GM19025 (cell line): Measurements from ENCODE around the gene KCNJ9.

ENCODE experiments used
- ATAC-seq: cut with Tn5 transposase; IDR thresholded peaks from one replicate; pipeline ENCODE4 v1.9.1; 2021; ENCODE audit warnings: mild to moderate bottlenecking, low read depth, moderate library complexity; ENCODE audit not compliant: unreplicated experiment

Gene KCNJ9

DNA sequence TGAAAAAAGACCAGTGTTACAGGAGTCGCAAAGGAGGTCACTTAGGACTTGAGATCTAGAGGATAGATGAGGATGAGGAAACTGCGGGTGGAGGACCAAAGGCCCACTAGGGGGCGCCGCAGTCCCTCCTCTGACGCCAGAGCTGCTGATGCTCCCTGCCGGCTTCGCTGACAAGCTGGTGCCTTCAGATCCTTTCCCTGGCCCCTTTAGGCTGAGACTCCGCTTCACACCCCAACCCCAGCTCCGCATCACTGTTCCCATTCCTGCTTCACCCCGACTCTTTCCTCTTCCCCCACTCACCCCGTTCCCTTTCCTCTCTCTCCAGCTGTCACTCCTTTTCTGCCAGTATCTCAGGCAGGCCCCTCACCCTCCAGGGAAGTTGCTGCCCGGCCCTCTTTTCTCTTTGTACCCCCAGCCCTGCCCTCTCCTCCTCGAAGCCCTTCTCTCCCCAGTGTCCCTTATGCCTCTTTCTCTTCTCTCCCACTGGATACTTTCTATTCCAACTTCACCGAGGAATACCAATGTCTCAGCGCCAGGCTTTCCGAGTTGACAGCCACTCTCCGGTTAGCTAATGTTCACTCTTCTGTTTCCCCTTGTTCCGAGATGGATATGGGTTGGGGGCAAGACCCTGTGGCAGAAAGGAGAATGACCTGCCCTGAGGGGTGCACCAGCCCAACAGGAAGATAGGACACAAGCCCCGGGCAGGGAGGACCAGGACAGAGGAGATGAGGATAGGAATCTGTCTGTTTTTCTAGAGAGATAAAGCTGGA, 4.5 kb downstream of the KCNJ9 start:
- ATAC-seq: no peak

DNA sequence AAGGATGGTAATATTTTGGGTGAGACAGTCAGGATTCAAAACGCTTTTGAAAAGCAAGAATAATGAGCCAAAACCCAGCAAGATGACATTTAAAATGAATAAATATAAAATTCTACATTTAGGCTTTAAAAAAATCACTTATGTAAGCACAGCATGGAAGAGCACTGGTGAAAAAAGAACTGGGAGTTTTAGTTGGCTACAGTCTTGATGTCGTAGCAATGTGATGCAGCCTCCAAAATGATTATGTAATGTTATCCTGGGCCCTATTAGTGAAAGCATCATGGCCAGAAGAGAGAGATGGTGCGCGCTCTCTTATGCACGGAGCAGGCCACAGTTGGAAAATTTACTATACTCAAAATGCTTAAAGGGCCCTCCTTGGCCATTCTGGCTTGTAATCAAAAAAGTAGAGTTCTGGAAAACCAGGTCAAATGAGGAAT, 5.1 kb downstream of the KCNJ9 start:
- no peak for ATAC-seq

DNA sequence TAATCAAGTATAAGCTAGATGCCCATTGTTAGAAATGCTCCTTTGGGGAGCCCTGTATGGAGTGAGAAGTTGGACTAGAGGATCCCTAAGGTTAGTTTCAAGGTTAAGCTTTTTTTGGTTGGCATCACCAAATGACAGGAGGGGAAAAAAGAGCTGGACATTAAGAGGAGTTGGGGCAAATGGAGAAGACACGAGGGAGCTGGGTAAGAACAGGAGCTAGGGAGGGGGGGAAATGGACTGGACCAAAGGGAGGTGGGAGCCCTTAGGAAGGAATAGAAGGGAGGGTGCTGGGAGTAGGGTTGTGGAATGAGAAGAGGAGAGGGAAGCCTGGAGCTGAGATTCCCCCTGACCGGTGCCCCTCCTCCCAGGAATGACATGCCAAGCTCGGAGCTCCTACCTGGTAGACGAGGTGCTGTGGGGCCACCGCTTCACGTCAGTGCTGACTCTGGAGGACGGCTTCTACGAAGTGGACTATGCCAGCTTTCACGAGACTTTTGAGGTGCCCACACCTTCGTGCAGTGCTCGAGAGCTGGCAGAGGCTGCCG, 5.9 kb downstream of the KCNJ9 start:
- no peak for ATAC-seq

DNA sequence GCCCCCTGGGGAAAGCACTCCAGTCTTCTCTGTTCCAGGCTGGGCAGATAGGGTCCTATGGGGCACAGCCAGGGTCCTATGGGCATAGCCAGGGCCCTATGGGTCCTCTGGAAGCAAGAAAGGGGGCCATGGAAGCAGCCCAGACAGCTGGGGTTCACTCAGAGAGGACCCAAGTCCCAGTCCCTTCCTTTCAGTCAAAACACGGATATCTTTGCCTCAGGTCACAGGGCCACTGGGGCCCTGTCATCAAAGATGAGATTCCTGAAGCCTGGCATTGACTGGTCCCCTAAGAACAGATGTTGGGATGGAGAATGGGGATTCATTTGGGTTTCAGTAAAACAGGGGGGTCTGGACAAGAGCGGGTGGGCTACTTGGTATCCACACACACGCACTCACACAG, 8.5 kb downstream of the KCNJ9 start:
- ATAC-seq: no peak

DNA sequence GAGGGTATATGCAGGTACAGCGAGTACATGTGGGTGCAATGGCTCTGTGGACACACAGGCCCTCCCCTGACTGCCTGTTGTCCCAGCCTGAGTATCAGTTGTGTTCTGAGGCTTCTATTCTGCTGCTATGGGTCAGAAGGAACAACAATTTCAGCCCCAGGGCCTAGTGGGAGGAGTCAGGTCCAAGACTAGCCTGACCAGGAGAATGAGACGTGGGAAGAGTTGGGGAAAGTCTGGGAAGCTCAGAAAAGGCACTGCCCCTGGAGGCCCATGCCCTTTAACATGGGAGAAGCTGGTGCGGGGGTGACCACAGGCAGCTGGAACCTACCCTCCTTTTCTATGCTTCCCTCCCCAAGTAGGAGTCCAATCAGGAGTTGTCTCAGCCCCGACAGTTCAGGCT, 9.4 kb downstream of the KCNJ9 start:
- no peak for ATAC-seq

DNA sequence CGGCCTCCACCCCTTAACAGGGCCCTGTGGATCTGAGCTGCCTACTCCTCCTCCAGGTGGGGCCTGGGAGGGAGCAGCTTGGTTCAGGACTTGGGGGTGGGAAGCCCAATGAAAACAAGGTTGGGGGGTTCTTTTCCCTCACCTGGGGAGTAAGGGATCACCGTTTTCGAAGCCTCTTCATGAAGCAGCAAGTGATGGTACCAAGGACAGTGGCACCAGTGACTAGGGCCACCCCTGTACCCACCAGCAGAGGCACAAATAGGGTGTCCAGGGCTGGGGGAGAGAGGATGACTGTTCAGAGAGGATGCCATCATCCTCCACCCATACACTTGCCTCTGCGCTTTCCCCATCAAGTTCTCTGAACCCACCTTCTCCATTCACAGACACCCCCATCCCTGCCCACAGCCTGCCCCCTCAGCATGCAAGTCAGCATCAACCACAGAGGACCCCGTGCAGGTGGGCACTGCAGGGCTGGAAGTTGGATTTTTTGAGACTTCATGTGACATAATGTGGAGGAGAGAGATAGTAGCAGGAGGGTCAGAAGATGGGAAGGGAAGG, 10.4 kb downstream of the KCNJ9 start:
- no peak for ATAC-seq

DNA sequence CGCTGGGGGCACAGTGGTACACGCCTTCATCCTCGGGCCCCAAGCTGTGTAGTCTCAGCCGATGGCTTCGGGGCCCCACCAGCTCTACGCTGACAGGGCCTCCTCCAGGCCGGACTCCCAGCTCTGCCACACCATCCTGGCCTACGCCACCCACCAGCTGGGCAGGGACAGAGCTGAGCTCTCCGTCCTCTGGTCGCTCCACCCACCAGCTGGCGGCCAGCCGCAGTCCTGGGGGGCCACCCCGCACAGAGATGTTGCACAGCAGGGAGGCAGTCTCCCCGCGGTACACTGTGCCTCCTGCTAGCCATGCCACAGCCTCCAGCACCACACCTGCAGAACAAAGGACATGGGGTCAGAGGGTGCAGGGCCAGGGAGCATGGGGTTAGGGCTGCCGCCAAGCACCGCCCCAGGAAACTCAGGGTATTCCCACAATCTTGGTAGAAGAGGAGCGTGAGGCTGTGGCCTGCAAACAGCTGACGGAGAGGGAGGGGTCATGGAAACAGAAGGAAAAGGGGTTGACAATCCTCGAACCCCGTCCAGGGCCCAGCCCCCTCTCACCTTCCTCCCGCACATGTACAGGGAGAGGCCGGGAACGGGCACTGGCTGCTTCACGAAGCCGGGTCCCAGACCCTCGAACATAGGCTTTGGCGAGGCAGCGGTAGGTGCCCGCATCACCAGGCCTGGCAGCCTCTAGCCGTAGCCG, 11.2 kb downstream of the KCNJ9 start:
- ATAC-seq: no peak

DNA sequence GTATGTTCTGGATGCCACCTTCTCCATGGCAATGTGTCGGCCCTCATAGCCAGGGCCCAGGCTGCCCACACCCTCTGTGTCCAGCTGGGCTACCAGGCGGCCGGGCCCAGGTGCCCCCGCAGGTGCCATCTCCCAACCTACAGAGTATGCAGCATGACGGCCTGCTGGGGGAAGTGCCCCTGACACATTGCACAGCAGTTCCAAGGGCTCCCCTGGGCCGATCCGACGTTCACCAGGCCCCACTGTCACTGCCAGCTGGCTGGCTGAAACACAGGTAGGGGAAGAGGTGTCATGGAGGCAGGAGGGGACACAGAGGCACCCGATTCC, 11.7 kb downstream of the KCNJ9 start:
- no peak for ATAC-seq

DNA sequence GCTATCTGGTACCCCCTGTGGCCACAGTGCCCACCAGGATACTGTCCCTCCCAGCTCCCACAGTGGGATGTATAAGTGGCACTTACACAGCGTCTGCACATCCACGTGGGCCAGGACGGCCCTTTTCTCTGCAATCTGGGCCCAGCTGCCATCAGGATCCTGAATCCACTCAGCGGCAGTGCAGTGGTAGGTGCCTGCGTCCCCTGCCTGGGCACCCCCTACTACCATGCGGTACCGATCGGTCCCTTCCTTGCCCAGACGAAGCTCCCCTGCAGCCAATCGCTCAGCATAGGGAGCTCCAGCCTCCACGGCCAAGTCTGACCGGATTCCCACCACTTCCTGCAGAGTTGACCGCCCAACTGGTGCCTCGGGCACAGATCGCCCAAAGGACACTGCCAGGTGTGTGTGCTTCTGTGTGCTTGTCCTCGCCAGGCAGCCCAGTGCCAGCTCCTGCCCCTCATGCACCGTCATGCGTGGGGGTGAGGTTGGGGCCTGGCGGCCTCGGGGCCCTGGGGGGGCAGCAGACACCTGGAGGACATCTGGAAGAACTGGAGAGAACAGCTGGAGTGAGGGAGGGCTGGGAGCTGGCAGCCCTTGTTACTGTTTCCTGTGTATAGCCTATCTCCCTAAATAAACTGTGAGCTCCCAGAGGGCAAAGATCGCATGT, 12.4 kb downstream of the KCNJ9 start:
- ATAC-seq: no peak

DNA sequence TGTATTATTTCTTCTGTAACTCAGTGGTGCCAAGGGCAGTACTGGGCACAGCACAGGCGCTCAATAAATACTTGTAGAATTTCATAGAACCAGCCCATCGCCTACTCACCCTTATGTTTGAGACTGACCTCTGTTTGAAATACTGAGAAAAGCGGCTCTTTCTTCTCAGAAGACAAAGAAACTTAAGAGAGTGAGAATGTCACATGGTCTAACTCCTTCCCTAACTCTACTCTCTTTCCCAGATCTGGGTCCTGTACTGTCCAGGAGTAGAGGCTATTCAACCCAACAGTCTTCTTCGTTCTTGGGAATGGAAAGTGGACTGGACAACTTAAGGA, 12.9 kb downstream of the KCNJ9 start:
- no peak for ATAC-seq

DNA sequence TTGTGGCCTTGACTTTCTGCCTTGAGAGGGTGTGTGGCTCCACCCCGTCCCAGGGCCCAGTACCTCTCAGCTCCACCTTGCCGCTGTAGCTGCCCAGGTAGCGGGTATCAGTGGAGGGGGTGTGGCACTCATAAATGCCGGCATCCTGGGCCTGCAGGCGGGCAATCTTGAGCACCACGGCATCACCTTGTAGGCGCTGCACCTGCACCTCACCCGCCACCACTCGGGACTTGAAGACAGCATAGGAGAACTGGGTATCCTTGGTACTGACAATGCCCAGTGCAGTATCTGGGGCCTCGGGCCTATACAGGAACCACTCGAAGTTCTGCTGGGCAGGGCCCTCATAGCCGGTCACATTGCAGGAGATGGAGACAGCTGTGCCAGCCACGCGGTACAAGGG, 13.5 kb downstream of the KCNJ9 start:
- no peak for ATAC-seq

DNA sequence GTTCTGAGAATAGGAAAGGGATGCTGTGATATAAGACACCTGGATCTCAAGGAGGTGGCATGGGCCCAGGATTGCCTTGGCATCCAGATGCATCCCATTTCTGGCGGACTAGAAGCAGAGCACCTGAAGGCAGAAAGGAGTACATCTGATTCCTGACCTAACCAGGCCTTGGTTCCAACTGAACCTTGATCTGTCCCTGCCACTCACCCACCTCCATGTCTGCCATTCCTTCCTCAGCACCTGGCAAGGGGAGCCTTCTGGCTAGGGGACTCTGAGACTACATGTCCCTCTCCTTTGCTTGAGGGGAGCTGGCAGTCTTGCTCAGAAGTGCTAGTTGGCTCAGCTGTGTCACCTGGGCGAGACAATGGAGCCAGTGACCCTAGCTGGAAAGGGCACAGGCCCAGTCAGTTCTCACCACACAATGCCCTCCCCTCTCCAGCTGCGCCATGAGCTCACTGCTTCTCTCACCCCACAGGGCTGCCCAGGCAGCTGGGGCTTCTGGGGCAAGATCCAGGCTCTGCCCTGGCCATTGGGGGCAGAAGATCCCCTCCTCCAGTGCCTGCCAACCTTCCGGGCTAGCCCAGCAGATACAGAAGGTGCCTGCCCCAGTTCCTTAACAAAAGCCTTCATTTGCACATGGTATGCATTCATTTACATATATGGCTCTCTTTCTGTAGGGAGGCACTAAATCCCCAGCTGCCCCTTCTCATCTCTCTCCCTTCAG, 14.2 kb downstream of the KCNJ9 start:
- no peak for ATAC-seq

DNA sequence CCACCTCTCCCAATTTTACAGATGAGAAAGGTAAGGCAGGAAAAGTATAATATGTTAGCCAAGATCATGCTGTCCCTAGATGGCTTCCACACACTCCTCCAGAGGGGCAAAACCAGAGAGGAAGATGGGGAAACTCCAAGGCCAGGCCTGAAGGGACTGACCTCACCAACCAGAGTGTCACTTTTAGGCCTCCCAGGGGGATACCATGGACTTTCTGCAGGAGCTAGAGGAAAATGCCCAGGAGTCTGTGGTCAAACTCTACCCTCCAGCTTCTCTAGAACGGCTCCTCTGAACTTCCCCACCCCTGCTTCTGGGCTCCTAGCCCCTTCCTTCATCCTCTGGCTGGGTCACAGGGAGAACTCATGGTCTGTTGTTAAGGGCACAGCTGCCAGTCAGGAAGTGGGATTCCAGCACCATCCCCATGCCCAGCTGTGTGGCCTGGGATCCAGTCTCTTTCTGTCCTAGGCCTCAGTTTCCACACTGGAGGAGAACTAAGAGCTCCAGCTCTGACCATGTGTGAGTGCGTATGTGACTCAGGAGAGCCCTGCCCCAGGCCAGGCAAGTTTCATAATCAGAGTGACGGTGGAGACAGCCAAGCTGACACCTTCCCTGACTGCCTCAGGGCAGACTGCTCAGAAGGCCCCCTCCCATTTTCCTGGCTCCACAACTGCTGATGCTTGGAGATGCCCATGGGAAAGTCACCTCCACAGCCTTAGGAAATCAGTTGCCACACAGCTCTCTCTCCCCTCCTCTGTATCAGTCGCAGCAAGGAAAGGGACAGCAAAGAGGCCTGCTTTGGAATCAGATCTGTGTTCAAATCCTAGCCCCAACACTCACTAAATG, 15.2 kb downstream of the KCNJ9 start:
- ATAC-seq: no peak

DNA sequence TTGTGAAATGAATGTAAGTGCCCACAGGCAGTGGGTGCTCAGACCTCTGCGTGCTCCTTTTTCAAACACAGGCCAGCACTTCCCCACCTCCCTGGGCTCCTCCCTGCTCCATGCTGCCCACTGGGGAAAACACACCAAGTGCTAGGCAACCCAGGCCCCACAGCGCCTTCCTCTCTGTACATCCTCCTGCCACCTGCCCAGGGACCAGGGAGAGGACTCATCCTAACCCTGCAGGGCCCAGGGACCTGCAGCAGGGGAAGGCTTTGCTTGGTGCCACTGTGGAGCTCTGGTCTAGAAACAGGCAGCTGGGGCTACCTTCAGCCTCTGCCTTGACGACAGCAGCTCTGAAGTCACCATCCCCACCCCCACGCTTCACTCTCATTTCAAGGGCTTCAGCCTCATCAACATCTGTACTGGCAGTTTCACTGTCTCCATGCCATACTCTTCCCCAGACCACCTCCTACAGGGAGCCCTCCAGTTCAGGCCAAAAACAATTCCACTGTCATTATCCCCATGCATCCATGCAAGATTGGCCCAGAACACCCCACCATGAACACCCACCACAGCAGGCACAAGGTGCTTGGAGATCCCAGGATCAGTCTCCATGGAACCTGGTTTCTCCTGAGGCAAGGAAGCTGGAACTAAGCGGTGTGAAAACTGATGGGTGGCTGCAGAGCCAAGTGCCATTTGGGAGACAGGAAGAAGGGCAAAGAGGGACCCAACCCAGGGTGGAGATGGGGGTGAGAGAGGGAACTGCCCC, 16.0 kb downstream of the KCNJ9 start:
- no peak for ATAC-seq

DNA sequence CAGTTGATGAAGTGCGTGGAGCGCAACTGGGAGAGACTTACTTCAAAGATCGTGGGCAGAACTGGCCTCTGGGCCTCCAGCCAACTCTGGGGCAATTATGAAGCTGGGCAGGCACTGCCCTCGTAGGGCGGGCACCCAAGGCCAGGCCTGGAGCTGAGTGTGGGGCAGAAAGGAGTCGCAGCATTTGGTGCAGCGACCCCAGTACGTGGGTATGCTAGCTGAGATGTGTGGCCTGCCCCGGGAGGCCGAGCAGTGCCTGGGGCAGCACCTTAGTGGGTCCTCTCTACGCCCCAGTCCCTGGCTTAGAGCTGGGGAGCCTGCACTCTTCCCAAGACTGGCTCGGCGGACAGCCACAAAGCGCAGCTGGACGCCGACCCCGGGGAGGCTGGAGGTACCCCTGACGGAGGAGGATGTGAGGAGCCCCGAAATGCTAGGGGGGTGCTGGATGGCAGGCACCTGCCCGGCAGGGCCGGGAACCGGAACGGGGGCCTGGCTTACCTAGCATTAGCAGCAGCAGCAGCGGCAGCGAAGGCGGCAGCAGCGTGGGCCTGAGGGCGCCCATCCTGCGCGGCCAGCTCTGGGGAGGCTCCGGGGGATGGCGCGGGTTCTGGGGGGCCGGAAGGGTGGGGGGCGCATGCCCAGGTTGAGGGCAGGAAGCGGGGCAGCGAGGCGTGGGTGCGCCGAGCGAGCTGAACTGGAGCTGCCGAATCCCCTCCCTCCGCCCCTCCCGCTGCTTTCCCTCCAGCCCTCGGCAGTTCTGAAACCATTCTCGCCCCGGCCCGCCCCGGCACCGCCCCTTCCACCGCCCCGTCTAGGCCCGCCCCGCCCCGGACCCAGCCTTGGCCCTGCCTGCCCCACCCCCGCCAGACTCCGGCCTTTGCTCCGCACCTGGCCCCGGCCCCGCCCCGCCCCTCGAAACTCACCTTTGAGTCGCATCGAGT, 16.8 kb downstream of the KCNJ9 start, which contains the start of gene IGSF8:
IGSF8 (minus strand) TSS at position 709 of the 941 bp plus-strand sequence; CDS start at position 562, 147 bp downstream.
- peak; percentile 44 for ATAC-seq

DNA sequence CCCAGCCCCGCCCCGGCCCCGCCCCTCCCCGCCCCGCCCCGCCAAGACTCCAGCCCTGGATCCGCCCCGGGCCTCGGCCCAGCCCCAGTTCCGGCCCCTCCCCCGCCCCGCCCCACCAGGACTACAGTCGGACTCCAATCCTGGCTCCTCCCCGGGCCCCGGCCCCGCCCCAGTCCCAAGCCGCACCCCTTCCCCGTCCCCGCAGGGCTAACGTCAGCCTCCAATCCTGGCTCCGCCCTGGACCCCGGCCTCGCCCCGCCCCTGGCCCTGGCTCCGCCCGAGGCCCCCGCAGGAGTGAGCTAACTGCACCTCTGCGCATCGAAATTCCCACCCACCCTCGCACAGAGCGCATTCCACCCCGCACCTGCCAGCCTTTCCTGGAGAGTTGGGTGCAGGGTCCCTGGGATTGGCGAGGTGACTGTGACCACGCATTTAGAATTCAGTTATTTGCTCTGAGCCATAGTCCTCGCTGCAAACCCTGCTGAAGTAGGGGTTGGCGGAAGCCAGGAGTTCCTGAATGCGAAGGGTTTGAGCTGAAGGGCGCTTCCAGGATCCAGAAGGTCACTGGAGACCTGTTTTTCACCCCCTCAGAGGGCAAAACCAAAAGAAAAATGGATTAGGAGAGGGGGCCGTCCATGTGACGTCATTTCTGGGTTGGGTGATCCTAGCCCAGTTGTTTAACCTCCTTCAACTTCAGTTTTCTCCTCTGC, 17.7 kb downstream of the KCNJ9 start:
- ATAC-seq: peak; percentile 89

DNA sequence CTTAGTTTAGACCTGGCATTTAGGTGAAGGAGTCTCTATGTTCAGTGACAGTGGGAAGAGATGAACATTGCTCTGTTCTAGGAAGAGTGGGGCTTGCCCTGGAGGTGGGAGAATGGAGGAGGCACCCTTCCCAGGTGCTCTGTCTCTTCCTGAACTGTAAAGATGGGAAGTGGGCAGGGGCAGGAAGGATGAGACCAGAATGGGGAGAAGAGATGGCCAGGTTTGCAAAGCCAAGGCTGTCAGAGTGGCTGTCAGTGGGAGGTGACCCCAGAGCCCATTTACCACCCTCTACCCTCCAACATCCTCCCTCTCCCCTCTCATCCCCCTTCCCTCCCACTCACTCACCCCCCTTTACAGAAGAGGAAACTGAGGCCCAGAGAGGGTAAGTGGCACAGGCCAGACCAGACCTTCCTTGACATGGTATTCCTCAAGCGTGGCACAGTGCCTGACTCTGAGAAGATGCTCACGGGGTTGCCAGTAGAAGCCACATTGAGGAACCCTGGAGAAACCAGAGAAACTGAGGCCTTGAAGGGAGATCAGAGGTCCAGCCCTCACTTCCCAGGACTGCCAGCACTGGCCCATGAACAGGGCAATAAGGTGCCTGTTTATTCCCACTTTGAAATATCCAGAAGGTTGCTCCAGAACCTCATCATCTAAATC, 18.5 kb downstream of the KCNJ9 start:
- no peak for ATAC-seq
